ENCODE results near the gene ELAVL3. TPM values are rescaled to one million over a fixed set of nuclear protein-coding genes. Genes with fewer than 3 reads are reported as not detected.

ELAVL3 gene
- 0.22 TPM for total RNA-seq
- not detected for polyA plus RNA-seq (ENCODE audit: insufficient read depth, low read depth, low replicate concordance)
- long read RNA-seq, donor 1 = 0 reads
- long read RNA-seq, donor 2 = 0 reads
- long read RNA-seq, donor 3 = 0 reads
- long read RNA-seq, donor 4 = 0 reads
- long read RNA-seq, donor 5 = 0 reads
- long read RNA-seq, donor 6 = 0 reads
- long read RNA-seq, donor 7, partial matches to known transcripts = 1 of 1 reads
- long read RNA-seq, donor 7, other reads (novel, unspliced or antisense) = 0 of 1 reads
- long read RNA-seq, donor 8 = 0 reads
- long read RNA-seq, donor 9 = 0 reads
- long read RNA-seq, donor 10 = 0 reads

DNA sequence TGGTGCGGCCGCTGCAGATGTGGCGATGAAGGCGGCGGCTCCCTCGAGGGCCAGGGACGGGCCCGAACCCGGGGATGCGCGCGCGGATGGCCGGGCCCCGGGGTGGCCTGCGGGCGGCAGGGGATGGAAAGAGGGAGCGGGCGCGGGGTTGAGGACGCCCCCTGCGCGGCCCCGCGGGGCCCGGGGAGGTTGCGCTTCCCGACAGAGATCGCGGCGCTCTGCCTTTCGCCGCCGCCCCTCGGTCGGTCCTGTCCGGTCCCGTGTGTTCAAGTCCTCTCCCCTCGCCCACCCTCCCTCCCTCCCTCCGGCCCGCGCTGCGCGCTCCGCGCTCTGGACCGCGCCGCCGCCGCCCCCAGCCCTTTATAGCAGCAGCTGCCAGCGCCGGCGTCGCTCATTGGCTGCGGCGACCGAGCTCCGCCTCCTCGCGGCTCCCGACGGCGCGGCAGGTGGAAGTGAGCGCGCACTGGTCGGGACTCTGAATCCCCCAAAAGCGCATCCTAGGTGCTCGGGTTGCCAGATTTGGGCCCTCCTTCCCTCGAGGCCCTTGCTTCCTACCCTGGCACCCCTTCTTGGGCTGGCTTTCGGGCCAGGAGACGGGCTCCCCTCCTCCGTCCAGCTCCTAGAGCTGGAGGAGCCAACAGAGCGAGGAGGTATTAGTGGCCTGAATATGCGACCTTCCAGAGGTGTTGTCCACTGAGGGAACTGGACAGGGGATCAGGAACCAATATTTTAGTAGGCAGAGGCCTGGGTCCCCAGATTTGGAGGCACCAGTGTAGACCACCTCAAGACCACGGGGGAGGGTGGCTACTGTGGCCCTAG, at the start of gene ELAVL3:
Gene ELAVL3 (minus strand): TSS at position 332 of the 819 bp plus-strand sequence. CDS start 438 bp downstream, outside the sequence.
- no peak within 1 kb of the TSS for H3K4me3 ChIP-seq (ENCODE audit: low read length in 3 of 3)

DNA sequence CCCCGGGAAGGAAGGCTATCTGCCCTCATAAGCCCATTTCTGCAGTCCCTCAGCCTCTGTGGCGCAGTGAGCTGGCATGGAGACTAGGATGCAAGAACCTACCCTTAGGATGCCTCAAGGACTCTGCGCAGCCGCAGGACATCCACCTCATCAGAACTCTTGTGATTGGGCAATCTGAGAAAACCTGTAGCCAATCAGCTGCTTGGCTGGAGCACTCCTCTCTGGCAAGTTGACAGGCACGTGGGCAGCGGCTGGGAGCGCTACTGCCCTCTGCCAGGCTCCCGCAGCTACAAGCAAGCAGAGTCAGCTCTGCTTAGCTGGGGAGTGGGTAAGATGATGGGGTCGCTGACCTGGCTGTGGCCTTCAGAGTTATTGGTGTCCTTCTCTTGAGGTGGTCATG, 49.6 kb upstream of the ELAVL3 start:
- intact Hi-C loops (cut with DNase I) = no loop called here
- TF ChIP-seq, protein P1, sequence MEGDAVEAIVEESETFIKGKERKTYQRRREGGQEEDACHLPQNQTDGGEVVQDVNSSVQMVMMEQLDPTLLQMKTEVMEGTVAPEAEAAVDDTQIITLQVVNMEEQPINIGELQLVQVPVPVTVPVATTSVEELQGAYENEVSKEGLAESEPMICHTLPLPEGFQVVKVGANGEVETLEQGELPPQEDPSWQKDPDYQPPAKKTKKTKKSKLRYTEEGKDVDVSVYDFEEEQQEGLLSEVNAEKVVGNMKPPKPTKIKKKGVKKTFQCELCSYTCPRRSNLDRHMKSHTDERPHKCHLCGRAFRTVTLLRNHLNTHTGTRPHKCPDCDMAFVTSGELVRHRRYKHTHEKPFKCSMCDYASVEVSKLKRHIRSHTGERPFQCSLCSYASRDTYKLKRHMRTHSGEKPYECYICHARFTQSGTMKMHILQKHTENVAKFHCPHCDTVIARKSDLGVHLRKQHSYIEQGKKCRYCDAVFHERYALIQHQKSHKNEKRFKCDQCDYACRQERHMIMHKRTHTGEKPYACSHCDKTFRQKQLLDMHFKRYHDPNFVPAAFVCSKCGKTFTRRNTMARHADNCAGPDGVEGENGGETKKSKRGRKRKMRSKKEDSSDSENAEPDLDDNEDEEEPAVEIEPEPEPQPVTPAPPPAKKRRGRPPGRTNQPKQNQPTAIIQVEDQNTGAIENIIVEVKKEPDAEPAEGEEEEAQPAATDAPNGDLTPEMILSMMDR (IDR thresholded peaks at IDR 0.05; ENCODE audit: borderline replicate concordance, extremely low read depth, insufficient read depth) = no peak
- no peak overlapping the region for H3K9ac ChIP-seq (ENCODE audit: low read length in 3 of 3)
- FAIRE-seq (no peak), DNase-seq (peak; percentile 62 to 89 (median 81))
- H3K4me3 ChIP-seq (ENCODE audit: low read length in 3 of 3) = no peak overlapping the region
- peaks cover 0 to 7% (median 4%) of the 10 kb centered on the region in 3 donors for H3K4me1 ChIP-seq (ENCODE audit: control insufficient read depth in 2 of 3, insufficient read depth in 2 of 3, low read depth in 1 of 3, low read length in 3 of 3)
- H3K36me3 ChIP-seq (ENCODE audit: control insufficient read depth in 2 of 3, insufficient read depth in 3 of 3, low read length in 3 of 3) = no peaks in the 10 kb centered on the region
- no peak overlapping the region for H3K27ac ChIP-seq (ENCODE audit: low read depth in 2 of 2, low read length in 2 of 2)
- no peaks in the 10 kb centered on the region for H3K9me3 ChIP-seq (ENCODE audit: control insufficient read depth in 2 of 3, insufficient read depth in 1 of 3, low read length in 3 of 3)
- no peaks in the 10 kb centered on the region for H3K27me3 ChIP-seq (ENCODE audit: control insufficient read depth, insufficient read depth, low read length)

More for the DNA sequence above, at the start of gene ELAVL3:
- H3K4me1 ChIP-seq (ENCODE audit: control insufficient read depth in 2 of 3, insufficient read depth in 2 of 3, low read depth in 1 of 3, low read length in 3 of 3) = peaks cover 0 to 6% (median 0%) of the 10 kb centered on the region in 3 donors
- FAIRE-seq (no peak), DNase-seq (peak in 3 of 5 donors; percentile 21 to 71 (median 48))
- no peak within 1 kb of the TSS for H3K27ac ChIP-seq (ENCODE audit: low read depth in 2 of 2, low read length in 2 of 2)
- H3K9ac ChIP-seq (ENCODE audit: low read length in 3 of 3) = no peak within 1 kb of the TSS
- TF ChIP-seq, protein P1 (IDR thresholded peaks at IDR 0.05; ENCODE audit: borderline replicate concordance, extremely low read depth, insufficient read depth) = no peak
- peaks cover 11% of the 10 kb centered on the region for H3K27me3 ChIP-seq (ENCODE audit: control insufficient read depth, insufficient read depth, low read length)
- no peaks in the 10 kb centered on the region for H3K9me3 ChIP-seq (ENCODE audit: control insufficient read depth in 2 of 3, insufficient read depth in 1 of 3, low read length in 3 of 3)
- no peaks in the 10 kb centered on the region for H3K36me3 ChIP-seq (ENCODE audit: control insufficient read depth in 2 of 3, insufficient read depth in 3 of 3, low read length in 3 of 3)
- intact Hi-C loops (cut with DNase I) = loop anchor here (10.0 kb wide), 1 partner anchor 446 kb away; no protein-coding TSS in a partner anchor

GRCh38 chr19:11528551-11529341, 47.9 kb upstream of the ELAVL3 start, which contains the start of gene ECSIT:
ECSIT (minus strand) TSS chr19:11529134; CDS start chr19:11519170, 9,964 bp downstream.
- Histone ChIP-seq H3K9ac (ENCODE audit: low read length in 3 of 3) (peak within 1 kb of the TSS; percentile 20 to 75 (median 75)), H3K36me3 (ENCODE audit: control insufficient read depth in 2 of 3, insufficient read depth in 3 of 3, low read length in 3 of 3) (no peaks in the 10 kb centered on the region), H3K27me3 (ENCODE audit: control insufficient read depth, insufficient read depth, low read length) (no peaks in the 10 kb centered on the region), H3K4me1 (ENCODE audit: control insufficient read depth in 2 of 3, insufficient read depth in 2 of 3, low read depth in 1 of 3, low read length in 3 of 3) (peaks cover 0 to 7% (median 4%) of the 10 kb centered on the region in 3 donors), H3K9me3 (ENCODE audit: control insufficient read depth in 2 of 3, insufficient read depth in 1 of 3, low read length in 3 of 3) (no peaks in the 10 kb centered on the region), H3K27ac (ENCODE audit: low read depth in 2 of 2, low read length in 2 of 2) (peak within 1 kb of the TSS; percentile 81 to 90), H3K4me3 (ENCODE audit: low read length in 3 of 3) (peak within 1 kb of the TSS; percentile 84 to 94 (median 93))
- TF ChIP-seq, protein P1 (IDR thresholded peaks at IDR 0.05; ENCODE audit: borderline replicate concordance, extremely low read depth, insufficient read depth) = no peak
- FAIRE-seq = peak; percentile 87
- intact Hi-C loops (cut with DNase I) = no loop called here
- peak; percentile 98 to 99 (median 99) for DNase-seq

Measured in kidney (tissue), 22 donors.